Stimulated activated CD4-positive, alpha-beta T cell treated with anti-CD3 and anti-CD28 coated beads, Interleukin-1b, Interleukin-23, amount 100 ng/mL, for 4 hours (primary cell): ENCODE data around the gene ABCA6.
"Not testable (repeated sequence)": the region's sequence is repeated elsewhere in the genome, so short reads cannot be mapped to it uniquely, and the experiment has no call there.

ENCODE experiments used
- DNase-seq, 2 donors: peaks; one replicate each; pipeline ENCODE4 v3.0.0-alpha.2; 2020; ENCODE audit warnings: low read depth in 2 of 2

The ABCA6 gene, protein sequence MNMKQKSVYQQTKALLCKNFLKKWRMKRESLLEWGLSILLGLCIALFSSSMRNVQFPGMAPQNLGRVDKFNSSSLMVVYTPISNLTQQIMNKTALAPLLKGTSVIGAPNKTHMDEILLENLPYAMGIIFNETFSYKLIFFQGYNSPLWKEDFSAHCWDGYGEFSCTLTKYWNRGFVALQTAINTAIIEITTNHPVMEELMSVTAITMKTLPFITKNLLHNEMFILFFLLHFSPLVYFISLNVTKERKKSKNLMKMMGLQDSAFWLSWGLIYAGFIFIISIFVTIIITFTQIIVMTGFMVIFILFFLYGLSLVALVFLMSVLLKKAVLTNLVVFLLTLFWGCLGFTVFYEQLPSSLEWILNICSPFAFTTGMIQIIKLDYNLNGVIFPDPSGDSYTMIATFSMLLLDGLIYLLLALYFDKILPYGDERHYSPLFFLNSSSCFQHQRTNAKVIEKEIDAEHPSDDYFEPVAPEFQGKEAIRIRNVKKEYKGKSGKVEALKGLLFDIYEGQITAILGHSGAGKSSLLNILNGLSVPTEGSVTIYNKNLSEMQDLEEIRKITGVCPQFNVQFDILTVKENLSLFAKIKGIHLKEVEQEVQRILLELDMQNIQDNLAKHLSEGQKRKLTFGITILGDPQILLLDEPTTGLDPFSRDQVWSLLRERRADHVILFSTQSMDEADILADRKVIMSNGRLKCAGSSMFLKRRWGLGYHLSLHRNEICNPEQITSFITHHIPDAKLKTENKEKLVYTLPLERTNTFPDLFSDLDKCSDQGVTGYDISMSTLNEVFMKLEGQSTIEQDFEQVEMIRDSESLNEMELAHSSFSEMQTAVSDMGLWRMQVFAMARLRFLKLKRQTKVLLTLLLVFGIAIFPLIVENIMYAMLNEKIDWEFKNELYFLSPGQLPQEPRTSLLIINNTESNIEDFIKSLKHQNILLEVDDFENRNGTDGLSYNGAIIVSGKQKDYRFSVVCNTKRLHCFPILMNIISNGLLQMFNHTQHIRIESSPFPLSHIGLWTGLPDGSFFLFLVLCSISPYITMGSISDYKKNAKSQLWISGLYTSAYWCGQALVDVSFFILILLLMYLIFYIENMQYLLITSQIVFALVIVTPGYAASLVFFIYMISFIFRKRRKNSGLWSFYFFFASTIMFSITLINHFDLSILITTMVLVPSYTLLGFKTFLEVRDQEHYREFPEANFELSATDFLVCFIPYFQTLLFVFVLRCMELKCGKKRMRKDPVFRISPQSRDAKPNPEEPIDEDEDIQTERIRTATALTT (N-terminal part only)

DNA sequence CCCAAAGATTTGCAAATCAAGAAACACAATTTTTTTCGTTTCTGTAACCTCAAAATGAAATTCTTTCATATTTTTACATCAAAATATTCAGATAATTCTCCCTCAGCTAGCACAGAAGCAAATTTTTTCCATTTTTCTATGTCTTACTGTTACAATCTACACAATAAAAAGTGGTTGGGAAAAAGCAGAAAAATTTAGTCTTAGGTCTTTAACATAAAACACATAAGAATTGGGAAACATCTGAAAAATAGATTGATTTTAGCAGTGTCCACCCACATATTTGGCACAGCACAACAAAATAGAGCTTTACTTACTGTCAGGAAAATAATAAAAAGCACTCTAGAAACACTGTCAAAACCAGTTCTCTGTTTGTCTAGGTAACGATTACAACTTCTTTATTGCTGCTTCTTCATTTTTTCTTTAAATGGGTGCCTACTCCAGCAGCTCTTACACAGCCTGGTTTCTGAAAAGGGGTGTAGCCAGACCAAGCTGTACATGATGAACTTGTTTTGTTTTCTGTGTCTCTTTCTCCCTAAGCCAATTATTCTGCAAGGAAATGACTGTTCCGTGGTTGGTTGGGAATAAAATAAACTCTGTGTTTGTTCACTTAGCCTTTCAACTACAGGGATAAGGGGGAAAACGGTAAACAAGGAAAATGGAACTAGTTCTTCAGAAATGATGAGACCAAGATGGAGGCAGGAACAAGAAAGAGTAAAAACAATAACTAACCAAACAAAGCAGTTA lies at the start of gene ABCA6:
TSS of gene ABCA6 (minus strand) at position 465 of the 744 bp plus-strand sequence. CDS start 1,192 bp downstream, outside the sequence.
- DNase-seq = no peak

DNA sequence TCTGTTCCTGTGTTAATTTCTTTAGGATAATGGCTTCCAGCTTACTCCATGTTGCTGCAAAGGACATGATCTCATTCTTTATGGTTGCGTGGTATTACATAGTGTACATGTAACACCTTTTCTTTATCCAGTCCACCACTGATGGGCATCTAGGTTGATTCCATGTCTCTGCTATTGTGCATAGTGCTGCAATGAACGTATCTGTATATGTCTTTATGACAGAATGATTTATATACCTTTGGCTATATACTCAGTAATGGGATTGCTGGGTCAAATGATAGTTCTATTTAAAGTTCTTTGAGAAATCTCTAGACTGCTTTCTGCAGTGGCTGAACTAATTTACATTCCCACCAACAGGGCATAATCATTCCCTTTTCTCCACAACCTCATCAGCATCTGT lies 47.1 kb upstream of the ABCA6 start:
- no peak for DNase-seq

DNA sequence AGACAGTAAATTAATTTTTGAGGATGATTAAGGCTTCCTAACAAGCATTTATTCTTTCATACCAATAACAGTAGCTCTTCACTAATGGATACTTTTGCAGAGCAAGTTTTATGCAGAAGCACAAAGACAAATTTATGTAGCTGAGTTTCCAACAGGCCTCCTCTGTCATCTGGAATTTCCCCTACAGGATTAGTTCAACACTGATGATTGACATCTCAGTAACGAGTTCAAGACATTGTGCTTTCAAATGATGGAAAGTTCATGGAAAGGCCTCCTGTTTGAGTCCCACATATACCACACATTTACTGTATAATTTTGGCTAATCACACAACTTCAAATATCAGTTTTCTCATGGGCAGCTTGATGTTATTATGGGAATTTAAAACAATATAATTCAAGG lies 46.4 kb upstream of the ABCA6 start:
- DNase-seq = no peak

DNA sequence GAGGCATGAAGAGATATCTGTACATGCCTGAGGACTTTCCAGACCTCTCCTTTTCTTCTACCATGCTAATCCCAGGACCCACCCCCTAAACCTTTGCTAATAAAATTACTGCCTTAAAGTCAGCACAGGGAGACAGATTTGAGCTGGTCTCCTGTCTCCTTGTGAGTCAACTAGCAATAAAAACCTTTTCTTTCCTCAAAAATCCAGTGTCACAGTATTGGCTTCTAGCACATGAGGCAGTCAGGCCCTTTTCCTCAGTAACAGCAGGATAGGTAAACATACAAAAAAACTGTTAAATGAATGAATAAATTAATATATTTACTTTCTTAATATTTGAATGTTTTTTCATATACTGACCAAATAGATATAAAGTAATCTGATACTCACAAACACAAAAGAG lies 45.6 kb upstream of the ABCA6 start:
- DNase-seq = no peak

DNA sequence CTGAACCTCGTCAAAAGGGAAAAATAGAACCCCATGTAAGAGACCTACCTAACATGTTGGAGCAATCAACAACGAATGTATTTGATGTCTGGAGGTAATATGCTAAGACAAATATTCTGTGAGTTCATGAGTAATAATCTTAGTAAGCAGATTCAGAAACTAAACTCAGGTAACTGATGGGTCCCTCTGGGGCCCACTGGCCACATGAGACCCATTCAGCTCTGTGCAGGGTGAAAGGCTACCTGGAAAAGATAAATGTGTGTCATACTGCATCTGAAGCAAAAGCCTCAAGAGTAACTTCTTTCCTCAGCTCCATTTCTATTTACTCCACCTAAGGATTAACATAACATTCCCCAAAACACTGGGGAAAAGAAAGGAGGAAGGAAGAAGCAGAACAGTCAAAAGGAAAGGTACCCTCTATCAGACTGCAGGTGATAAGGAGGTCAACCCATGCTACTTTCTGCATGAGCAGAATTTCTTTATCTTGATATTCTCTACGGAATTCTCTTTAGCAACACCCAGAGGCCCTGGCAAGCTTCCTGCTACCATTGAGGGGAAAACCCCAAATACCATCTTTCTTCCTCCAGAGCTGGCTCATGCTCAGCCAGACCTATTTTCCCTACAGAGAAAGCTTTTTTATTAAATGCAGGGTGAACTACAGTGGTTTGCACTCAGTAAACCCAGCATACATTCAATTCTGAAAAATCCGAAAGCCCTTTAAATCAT lies 37.7 kb upstream of the ABCA6 start:
- no peak for DNase-seq

DNA sequence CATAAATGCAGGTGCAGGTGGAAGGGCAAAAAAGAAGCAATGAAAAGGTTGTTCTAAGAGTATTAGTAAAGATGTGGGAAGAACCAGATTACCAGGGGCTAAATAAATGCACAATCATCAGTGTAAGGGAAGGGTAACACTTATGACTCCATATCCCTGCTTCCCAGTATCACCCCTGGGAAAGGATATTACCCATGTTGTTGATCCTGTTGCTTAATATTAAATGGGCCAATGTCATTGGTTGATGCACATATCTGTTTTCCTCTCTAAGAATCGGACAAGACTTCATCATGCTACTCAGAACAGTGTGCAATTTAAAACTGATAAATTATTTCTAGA lies 34.7 kb upstream of the ABCA6 start:
- no peak for DNase-seq

DNA sequence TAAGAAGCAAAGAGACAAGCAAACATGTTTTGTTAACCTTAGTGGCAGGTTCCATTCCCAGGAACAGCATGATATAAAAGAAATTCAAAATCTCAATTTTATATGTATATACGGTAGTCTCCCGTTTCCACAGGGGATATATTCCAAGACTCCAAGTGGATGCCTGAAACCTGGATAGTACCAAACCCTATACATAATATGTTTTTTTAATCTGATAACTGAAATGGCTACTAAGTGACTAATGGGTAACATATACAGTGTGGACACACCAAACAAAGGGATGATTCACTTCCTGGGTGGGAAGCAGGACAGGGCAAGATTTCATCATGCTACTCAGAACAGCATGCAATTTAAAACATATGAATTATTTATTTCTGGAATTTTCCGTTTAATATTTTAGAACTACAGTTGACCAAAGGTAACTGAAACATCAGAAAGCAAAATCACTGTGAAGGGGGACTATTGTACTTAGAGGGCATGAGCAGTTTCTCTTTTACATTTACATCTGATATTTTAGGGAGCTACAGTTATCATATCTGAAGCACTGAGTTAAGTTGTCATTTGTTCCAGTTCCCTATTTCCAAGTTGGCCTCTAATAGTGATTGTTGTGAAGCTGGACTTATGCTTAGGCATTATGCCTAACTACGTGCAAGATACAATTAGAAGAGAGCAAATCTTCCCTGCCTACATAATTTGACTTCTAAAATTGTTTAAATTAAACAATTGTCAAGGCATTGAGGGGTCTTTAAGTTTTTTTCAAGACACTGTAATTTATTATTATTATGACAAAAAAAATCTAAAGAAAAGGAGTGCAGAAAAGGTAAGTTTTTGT lies 34.1 kb upstream of the ABCA6 start:
- DNase-seq = no peak

DNA sequence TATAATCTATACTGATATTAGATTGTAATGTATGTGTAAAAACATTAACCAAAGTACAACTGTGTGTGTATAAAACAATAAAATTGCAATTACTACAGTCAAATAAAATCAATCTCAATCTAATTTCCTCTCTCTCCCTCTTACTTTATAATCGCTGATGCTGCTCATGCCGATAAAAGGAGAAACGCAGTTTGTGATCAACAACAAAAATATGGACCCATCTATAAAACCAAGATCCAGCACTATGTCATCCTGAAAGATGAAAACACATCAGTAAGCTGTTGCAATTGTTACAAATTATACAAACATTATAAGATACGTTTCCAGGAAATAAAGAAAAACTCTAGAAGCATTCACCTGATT lies 33.5 kb upstream of the ABCA6 start:
- no peak for DNase-seq

DNA sequence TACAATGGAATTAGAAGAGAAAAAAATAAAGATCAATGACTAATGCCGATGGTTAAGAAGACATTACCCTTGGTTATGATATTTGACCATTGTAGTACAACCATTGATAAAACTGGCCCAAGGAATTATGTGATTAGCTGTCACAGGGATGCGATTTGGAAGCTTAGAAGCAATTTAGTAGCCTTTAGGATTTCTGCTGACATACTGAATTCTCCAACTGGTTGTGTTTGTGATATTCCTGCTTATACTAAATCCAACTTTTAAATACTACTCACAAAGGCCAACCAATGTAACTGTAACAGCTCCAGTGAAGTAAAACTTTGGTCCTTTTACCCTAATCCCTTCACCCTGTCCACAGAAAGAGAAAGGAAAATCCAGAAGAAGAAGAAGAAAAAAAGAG lies 31.4 kb upstream of the ABCA6 start:
- no peak for DNase-seq

DNA sequence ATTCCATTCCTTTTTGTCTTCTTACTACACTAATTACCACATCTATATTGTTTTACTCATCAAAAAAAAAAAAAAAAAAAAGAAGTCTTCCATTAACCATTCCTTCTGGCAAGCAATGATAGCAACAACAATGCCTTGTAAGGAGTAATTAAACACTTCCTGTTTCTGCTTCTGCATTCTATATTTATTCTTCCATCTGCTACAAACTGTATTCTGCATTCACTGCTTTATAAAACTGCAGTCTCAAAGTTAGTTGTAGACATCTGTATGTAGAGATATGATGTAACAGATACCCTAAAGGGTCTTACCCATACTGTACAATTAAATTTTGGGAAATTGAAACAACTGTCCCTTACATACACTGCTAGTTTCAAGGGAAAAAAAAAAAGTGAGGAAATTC lies 28.7 kb upstream of the ABCA6 start:
- DNase-seq = no peak

DNA sequence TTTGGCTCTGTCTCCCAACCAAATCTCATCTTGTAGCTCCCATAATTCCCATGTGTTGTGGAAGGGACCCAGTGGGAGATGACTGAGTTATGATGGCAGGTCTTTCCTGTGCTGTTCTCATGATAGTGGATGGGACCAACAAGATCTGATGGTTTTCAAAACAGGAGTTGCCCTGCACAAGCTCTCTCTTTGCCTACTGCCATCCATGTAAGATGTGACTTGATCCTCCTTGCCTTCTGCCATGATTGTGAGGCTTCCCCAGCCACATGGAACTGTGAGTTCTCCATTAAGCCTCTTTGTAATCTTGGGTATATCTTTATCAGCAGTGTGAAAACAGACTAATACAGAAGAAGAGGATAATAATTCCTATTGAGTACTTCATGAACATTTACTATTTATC lies 26.9 kb upstream of the ABCA6 start:
- DNase-seq = not testable (repeated sequence)

DNA sequence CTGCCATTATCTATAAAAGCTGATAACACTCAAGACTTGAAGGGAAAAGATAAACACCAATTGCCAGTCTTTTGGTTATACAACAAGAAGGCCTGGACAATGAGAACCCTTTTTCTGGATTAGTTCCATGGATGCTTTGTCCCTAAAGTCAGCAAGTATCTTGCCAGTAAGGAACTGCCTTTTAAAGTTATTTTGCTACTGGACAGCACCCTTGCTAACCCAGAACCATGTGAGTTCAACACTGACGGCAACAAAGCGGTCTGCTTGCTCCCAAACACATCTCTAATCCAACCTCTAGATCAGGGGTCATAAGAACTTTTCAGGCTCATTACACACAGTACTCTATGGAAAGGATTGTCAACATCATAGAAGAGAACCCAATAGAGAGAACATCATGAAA lies 25.3 kb upstream of the ABCA6 start:
- no peak for DNase-seq

DNA sequence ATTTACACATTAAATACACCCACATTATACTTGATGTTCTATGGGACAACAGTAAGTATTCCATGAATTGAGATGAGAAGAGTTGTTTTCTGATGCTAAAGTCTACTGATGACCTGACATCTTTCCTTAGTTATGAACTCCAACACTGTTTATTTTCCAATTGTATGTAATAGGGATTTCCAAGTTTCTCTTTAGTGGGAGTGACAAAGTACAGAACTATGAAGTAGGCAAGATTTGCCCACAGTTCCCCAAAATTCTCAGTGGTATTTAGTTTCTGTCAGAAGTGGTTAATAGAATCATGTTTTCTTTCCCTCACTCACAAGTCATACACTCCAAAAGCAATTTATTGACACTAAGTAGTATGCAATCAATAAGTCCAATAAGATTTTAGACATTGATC lies 22.5 kb upstream of the ABCA6 start:
- no peak for DNase-seq

DNA sequence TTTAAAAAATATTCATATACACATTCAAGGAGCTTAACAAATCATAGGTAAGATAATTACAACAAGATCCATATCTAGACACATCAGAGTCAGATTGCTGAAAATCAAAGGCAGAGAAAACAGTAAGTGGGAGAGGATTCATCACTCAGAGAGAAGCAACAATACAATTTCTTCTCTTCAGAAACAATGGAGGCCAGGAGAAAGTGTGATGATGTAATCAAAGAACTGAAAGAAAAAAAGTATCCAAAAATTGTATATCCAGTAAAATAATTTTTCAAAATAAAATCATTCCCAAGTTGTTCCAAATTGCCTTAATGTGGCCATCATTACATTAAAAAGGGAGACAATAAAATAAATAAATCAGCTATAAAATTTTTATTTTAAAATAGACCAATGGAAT lies 17.7 kb upstream of the ABCA6 start:
- no peak for DNase-seq

DNA sequence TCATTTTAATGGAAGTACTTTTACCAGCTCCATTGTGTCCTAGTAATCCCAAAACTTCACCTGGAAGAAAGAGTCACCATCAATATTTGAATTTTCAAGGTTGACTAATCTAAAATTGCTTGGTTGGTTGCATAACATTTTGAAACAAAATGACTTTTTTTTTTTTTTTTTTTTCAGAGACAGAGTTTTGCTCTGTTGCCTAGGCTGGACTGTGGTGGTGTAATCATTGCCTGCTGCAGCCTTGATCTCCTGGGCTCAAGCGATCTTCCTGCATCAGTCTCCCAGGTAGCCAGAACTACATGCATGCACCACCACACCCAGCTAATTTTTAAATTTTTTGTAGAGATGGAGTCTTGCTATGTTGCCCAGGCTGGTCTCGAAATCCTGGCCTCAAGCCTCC lies 12.6 kb upstream of the ABCA6 start:
- DNase-seq = no peak

DNA sequence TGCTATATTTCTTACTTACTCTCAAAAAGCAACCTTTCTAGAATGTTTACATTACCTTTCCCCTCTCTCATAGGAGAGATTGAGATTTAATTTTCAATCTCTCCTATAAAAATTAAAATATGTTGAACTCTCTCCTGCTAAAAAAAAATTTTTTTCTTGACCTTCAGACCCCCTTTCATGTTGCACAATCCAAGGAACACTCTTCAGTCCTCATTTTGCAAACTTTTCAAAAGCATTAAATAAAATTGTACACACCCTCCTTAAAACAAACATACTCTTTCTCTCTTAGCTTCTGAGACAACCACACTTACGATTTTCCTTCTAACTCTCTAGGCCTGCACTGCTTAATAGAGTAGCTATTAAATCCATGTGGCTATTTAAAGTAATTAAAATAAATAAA lies 8.6 kb upstream of the ABCA6 start:
- no peak for DNase-seq

DNA sequence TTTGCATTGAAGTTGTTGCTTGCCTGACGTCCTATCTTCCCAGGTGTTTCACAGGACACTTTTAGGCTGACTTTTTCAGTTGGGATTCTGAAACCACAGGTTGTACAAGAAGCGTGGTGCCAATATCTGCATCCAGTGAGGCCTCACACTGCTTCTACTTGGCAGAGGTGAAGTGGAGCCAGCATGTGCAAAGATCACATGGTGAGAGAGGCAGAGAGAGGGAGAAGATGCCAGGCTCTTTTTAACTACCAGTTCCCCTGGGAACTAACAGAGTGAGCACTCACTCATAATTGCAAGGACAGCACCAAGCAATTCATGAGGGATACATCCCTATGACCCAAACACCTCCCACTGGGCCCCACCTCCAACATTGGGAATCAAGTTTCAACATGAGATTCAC lies 5.8 kb upstream of the ABCA6 start:
- DNase-seq = no peak

DNA sequence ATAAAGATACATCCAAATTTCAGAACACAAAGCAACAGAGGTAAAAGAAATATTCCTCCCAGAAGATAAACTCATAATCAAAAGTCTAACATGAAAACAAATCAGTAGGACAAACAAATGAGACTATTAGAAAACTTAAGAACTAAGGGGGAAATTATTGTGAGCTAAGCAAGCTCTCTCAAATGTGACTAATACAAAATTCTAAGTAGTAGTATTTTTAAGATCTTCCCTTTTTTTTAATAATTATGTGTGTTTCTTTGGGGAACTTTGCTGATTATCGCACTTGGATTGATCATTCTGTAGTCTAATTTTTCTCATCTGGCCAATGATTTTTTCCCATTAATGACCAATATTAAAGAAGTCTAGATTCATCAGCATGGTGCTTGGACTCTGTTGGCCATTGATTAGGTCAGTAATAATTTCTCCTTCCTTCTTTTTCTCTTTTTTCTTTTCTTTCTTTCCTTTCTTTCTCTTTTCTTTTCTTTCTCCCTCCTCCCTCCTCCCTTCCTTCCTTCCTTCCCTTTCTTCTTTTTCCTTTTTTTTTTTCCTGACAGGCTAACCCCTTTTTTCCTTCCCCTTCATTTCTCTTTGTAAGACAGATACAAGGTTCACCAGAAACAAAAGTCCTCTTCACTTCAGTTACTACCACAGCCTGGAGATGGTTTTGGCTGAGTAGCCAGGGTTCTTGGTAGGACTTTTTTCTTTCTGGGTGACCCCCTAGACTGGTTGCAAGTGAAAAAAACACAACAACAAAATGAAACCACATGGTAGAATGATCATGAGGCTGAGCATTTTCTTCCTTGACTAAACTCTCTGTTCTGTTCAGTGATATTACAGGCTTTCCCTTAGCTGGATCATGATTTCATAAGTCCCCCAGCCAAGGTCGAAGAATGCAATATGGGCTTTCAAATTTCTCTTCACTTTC lies 2.9 kb upstream of the ABCA6 start:
- DNase-seq = no peak

DNA sequence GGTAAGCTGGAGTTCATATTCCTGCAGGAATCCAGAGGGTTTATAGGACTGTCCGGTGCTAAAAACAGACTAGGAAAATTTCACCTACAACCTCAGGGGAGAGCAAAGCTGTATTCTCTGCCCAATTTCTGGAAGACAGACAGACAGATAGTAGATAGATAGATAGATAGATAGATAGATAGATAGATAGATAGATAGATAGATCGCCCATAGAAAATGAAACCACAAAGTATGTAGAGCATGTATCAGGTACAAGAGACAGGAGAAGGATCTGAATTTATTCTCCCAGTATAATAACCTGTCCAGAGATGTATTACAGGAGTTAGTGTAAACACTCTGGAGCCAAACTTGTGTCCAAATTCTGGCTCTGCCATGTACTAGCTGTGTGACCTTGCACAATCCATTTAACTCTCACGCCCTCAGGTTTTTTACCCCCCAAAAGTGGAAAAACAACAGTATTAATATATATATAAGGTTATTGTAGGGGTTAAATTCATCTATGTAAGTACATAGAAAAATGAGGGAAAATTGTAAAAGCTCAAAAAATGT lies 2.1 kb upstream of the ABCA6 start:
- DNase-seq = no peak
